Brain microvascular endothelial cell (primary cell): ENCODE results near the gene CRBN.

Experiments
- DNase-seq: peaks from one replicate; pipeline ENCODE4 v3.0.0-alpha.2; 2020
- H3K27ac ChIP-seq: fragments of 250-450 bp; sonication (Bioruptor Pico); 2 replicates; pipeline ENCODE4 v1.5.1; 2020; ENCODE audit warnings: mild to moderate bottlenecking, moderate library complexity
- H3K27me3 ChIP-seq: fragments of 250-450 bp; sonication (Bioruptor Pico); replicated peaks from 2 replicates; pipeline ENCODE4 v1.5.1; 2020; ENCODE audit warnings: mild to moderate bottlenecking
- H3K36me3 ChIP-seq: fragments of 250-450 bp; sonication (Bioruptor Pico); replicated peaks from 2 replicates; pipeline ENCODE4 v1.5.1; 2020; ENCODE audit warnings: mild to moderate bottlenecking
- H3K4me3 ChIP-seq: 2 replicates; pipeline ENCODE4 v1.5.1; 2011; ENCODE audit warnings: low read depth, mild to moderate bottlenecking, control low read depth, low read length, moderate library complexity
- in situ Hi-C: cut with HindIII; loops from 2 replicates; pipeline ENCODE4 v1.10.0; 2017; ENCODE audit warnings: low sequenced_read_pairs, low pct_ligation_motif_present
- TF ChIP-seq, protein P1 (sequence below): IDR thresholded peaks from 2 replicates; pipeline ENCODE4 v1.5.1; 2011; ENCODE audit warnings: low read depth, mild to moderate bottlenecking, moderate library complexity, low read length, control low read depth, inconsistent platforms; ENCODE audit errors: missing control alignments

CRBN gene

DNA sequence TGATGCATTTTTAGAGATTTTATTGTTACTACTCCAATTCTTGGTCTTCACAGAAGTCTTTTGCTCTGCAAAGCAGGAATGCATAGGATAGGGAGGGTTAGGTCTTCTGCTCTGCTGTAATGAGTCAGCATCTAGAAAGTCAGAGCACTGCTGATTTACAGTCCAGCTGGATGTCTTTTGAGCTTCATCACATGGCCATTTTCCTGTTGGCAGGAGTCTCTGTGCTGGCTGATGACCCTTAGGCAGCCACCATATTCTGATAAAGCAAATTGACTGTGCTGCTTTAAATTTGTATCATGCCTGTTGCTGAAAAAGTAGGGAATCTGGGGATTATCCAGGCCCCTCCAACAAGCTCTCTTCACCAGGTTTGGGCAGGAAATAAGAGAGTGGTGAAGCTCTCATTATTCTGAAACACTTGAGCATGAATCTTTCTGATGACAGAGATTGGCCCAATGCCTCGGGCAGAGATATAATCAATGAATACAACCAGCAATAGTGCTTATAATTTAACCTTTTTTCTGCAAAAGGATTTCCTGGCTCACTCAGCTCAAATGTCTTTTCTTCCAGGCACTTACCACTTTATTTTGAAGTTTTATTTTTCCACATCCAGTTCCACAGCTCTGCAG lies 9.7 kb upstream of the CRBN start:
- TF ChIP-seq, protein P1, sequence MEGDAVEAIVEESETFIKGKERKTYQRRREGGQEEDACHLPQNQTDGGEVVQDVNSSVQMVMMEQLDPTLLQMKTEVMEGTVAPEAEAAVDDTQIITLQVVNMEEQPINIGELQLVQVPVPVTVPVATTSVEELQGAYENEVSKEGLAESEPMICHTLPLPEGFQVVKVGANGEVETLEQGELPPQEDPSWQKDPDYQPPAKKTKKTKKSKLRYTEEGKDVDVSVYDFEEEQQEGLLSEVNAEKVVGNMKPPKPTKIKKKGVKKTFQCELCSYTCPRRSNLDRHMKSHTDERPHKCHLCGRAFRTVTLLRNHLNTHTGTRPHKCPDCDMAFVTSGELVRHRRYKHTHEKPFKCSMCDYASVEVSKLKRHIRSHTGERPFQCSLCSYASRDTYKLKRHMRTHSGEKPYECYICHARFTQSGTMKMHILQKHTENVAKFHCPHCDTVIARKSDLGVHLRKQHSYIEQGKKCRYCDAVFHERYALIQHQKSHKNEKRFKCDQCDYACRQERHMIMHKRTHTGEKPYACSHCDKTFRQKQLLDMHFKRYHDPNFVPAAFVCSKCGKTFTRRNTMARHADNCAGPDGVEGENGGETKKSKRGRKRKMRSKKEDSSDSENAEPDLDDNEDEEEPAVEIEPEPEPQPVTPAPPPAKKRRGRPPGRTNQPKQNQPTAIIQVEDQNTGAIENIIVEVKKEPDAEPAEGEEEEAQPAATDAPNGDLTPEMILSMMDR = no peak
- H3K4me3 ChIP-seq = no peak overlapping the region
- no peaks in the 10 kb centered on the region for H3K36me3 ChIP-seq
- no peaks in the 10 kb centered on the region for H3K27me3 ChIP-seq
- H3K27ac ChIP-seq = no peak overlapping the region
- DNase-seq = peak; percentile 30
- in situ Hi-C loops = no loop called here

DNA sequence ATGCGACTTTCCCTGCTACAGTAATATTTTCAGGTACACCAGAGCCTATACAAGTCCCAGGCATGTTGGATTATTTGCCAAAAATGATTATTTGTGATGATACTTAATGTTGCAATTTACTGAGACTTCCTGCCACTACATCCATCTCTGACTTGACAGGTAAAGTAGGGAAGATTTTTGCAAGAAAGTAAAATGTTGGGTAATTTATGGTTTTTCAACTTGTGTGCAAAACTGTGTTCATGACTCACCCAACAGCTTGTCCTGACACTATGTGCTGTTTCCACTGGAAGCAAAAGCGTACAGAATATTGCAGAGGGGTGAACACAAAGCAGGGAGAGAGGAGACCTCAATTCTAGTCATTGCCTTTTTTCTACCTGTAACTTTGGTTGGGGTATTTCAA lies 5.4 kb upstream of the CRBN start:
- in situ Hi-C loops = no loop called here
- Histone ChIP-seq H3K36me3 (no peaks in the 10 kb centered on the region), H3K27ac (no peak overlapping the region), H3K4me3 (no peak overlapping the region), H3K27me3 (no peaks in the 10 kb centered on the region)
- TF ChIP-seq, protein P1 = no peak
- DNase-seq = no peak

DNA sequence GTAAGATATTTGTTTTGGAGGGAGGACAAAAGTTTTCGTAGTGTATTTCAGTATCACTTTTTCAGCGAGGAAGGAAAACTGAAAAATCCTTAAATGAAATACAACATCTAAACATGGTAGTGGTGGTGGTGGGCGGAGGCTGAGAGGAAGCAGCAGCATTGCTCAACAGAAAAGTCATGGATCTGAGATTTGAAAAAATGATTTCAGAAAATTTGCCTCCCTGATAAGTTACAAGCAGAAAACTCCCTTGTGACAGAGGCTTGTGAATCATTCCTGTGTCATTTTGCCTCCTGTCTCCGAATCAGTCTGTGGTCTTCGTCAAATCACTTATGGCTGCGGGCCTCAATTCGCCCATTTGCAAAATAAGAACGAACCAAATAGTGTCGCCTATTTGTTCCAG lies 965 bp upstream of the CRBN start:
- H3K36me3 ChIP-seq = no peaks in the 10 kb centered on the region
- no peak overlapping the region for H3K4me3 ChIP-seq
- in situ Hi-C loops = no loop called here
- no peak for DNase-seq
- TF ChIP-seq, protein P1 = no peak
- no peak overlapping the region for H3K27ac ChIP-seq
- no peaks in the 10 kb centered on the region for H3K27me3 ChIP-seq

DNA sequence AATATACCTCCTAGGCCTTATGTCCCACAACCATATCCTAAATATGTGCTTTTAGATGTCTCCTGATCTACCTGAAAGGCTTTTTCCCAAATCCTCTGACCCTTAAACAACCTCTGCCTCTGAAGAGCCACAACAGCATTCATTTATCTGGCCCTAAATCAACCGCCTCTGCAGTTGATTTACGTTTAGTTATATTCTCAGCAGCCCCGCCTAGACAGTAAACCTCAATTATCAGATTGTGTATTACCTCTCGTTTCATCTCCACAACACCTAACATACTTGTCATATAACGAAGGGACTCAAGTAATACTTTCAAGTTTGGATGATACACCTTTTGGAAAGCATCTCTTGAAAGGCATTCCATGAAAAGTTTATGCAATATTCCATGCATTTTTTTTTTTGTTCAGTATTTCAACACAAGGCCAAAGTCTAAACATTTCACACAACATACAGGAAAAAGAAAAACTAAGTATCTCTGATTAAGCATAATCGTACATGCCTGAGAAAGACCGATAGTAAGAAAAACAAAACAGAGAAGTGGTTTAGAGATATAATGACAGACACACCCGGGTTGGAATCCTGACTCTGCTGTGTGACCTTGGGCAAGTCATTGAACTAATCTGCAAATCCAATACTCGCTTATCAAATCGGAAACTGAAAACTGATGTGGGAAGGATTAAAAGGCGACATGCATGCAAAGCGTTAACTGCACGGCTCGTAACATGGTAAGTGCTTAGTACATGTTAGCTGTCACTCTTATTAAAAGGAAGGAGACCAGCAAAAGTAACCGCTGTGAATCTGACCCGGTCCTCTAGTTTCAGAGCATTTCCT lies 778 bp downstream of the CRBN start:
- TF ChIP-seq, protein P1 = no peak
- DNase-seq = no peak
- Histone ChIP-seq H3K27ac (peak overlapping the region; percentile 84), H3K36me3 (peaks cover 6% of the 10 kb centered on the region), H3K4me3 (peak overlapping the region; percentile 93), H3K27me3 (no peaks in the 10 kb centered on the region)
- in situ Hi-C loops = no loop called here

DNA sequence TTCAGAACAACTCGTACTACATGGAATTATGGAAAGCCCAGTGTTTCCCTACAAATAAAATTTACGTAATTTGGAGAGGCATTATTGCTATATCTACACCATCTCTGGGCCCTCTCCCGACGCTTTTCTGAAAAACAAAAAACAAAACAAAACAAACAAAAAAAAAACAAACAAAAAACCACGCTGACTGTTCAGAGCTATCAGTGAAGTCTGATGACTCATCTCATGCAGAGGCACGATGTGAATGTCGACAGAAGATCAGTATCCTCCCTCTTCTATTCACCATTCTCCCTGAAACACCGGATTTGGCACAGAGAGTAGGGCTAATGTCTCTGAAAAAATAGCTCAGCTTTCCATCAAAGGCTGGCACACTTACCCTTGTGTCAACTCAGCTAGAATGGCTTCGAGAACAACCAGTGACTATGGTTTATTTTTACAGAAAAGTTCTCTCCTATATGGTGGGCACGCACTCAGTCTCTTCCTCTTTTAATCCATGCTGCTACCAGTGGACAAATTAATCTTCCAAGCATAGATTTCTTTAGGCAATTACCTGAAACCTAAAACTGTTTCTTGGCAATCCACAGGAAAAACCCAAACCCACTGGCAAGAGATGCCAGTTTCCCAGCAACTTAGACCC lies 1.5 kb downstream of the CRBN start:
- Histone ChIP-seq H3K36me3 (peaks cover 7% of the 10 kb centered on the region), H3K4me3 (no peak overlapping the region), H3K27me3 (no peaks in the 10 kb centered on the region), H3K27ac (no peak overlapping the region)
- TF ChIP-seq, protein P1 = no peak
- in situ Hi-C loops = no loop called here
- peak; percentile 35 for DNase-seq
